Cardiac muscle cell (in vitro differentiated cells and primary cell): ENCODE results near the gene MRPL24. TPM values are rescaled to one million over a fixed set of nuclear protein-coding genes. Genes with fewer than 3 reads are reported as not detected.
A peak's percentile ranks its signal among the peaks of the same experiment; 100 is the strongest.

Experiments
- DNase-seq, 2 donors: peaks; one replicate each; pipeline versions ENCODE4 v3.0.0 to v3.0.0-alpha.2; 2010 to 2017; ENCODE audit warnings: low read depth in 1 of 2, low spot score in 1 of 2
- H3K27ac ChIP-seq: fragments of 200-600 bp; sonication (generic); 2 replicates; pipeline ENCODE4 v1.5.1; 2016
- H3K27me3 ChIP-seq: fragments of 200-600 bp; sonication (generic); 2 replicates; pipeline ENCODE4 v1.6.0; 2016; ENCODE audit warnings: control low read depth
- H3K36me3 ChIP-seq: fragments of 200-600 bp; sonication (generic); 2 replicates; pipeline ENCODE4 v1.5.1; 2016; ENCODE audit warnings: control low read depth
- H3K4me1 ChIP-seq: fragments of 200-600 bp; sonication (generic); 2 replicates; pipeline ENCODE4 v1.8.1; 2017; ENCODE audit warnings: low read depth, mild to moderate bottlenecking, mixed run types
- H3K4me3 ChIP-seq: fragments of 200-600 bp; sonication (generic); 2 replicates; pipeline ENCODE4 v1.5.1; 2016; ENCODE audit warnings: mild to moderate bottlenecking
- H3K9me3 ChIP-seq: fragments of 200-600 bp; sonication (generic); 2 replicates; pipeline ENCODE4 v1.5.1; 2017; ENCODE audit warnings: low read depth, mild to moderate bottlenecking, control low read depth
- polyA plus RNA-seq: library from polyadenylated mRNA; unstranded; fragments of >200 nt; fragmentation: Nextera tagmentation; extraction: Ambion mirVana; gene quantifications from 2 replicates; pipeline ENCODE4 v1.2.1, GENCODE V29; 2016
- total RNA-seq: library from RNA; depleted of rRNA; stranded (reverse); fragments of >200 nt; gene quantifications from 2 replicates; pipeline ENCODE4 v1.2.3, GENCODE V29; 2016
- TF ChIP-seq, protein P1 (sequence below): IDR thresholded peaks from 2 replicates; pipeline ENCODE4 v1.5.1; 2012; ENCODE audit warnings: low read depth, mild to moderate bottlenecking, low read length

Gene MRPL24
- total and polyA plus RNA-seq, 2 experiments from 2014 or later = 34.9 to 77.7 TPM

DNA sequence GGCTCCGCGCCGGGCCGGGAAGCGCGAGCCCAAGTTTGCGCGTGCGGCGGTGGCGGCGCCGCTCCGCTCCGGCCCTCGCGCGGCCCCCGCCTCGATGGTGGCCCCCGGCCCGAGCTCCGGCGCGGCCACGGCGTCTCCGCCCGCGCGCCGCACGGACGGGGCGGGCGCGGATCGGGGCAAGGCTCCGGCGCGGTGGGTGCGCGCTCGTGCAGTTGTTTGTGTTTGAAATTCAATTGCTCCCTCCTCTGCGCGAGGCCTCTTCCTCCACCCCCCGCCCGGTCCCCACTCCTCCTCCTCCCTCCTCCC is 10.5 kb upstream of the MRPL24 start, which contains the start of gene HDGF:
Gene HDGF (minus strand): TSS at position 225 of the 306 bp plus-strand sequence. CDS start 246 bp downstream, outside the sequence.
- peaks cover 35% of the 10 kb centered on the region for H3K4me1 ChIP-seq
- TF ChIP-seq, protein P1, sequence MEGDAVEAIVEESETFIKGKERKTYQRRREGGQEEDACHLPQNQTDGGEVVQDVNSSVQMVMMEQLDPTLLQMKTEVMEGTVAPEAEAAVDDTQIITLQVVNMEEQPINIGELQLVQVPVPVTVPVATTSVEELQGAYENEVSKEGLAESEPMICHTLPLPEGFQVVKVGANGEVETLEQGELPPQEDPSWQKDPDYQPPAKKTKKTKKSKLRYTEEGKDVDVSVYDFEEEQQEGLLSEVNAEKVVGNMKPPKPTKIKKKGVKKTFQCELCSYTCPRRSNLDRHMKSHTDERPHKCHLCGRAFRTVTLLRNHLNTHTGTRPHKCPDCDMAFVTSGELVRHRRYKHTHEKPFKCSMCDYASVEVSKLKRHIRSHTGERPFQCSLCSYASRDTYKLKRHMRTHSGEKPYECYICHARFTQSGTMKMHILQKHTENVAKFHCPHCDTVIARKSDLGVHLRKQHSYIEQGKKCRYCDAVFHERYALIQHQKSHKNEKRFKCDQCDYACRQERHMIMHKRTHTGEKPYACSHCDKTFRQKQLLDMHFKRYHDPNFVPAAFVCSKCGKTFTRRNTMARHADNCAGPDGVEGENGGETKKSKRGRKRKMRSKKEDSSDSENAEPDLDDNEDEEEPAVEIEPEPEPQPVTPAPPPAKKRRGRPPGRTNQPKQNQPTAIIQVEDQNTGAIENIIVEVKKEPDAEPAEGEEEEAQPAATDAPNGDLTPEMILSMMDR = no peak
- no peak for DNase-seq
- H3K27ac ChIP-seq = peak within 1 kb of the TSS; percentile 100
- no peaks in the 10 kb centered on the region for H3K9me3 ChIP-seq
- peak within 1 kb of the TSS; percentile 72 for H3K4me3 ChIP-seq
- H3K27me3 ChIP-seq = no peaks in the 10 kb centered on the region
- no peaks in the 10 kb centered on the region for H3K36me3 ChIP-seq

DNA sequence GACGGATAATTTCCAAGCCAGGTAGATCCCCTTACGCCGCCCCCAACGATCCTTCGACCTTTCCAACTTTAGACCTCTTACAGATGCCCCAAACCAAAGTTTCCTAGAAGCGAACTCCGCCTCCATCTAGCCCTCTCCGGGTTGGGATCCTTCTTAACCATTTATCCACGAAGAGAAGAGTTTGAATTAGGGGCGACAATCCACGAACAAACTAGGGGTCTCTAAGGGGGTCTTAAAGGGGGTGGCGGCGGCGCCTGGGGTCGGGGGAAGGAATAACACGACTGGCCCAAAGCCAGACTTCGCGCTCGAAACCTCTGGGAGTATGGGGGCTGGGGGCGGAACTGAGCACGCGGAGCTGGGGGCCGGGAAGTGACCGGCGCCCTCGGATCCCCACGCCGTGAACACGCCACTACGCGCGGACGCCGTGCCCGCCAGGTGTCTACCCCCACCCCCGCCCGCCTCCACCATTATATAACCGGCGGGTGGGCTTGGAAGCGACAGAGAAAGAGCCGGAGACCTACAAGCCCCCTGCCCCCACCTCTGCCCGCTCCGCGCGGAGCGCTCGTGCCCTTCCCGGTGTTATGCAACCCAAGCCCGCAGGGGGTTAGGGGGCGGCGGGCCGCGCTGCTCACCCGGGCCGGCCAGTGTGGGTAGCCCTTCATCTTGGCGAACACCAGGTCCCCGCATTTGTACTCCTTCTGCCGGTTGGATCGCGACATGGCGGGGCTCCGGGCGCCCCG is 10.0 kb upstream of the MRPL24 start:
- TF ChIP-seq, protein P1 = no peak
- H3K4me3 ChIP-seq = peak overlapping the region; percentile 72
- peaks cover 40% of the 10 kb centered on the region for H3K4me1 ChIP-seq
- H3K9me3 ChIP-seq = no peaks in the 10 kb centered on the region
- no peaks in the 10 kb centered on the region for H3K36me3 ChIP-seq
- peak overlapping the region; percentile 100 for H3K27ac ChIP-seq
- no peaks in the 10 kb centered on the region for H3K27me3 ChIP-seq
- peak; percentile 53 to 61 for DNase-seq

DNA sequence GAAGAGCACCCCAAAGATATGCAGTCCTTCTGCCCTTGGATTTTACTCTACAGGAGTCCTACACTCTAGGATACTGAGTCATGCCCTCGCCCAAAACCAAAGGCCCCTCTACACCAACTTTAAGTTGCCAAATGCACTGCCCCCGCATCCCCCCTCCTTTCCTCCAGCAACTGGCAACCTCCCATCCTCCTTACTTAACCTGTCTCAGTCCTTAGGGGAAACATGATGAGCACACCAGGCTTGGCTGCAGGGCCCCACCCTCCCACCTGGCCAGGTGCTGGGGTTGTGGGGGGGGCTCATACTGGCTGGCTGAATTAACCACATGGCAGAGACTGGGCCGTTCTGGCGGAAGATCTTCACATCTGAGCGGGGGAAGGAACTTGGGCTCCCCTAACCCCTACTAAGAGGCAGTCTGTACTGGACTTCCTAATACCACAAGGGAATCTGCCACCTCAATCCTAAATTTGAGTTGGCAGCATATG is 9.3 kb upstream of the MRPL24 start:
- no peaks in the 10 kb centered on the region for H3K27me3 ChIP-seq

DNA sequence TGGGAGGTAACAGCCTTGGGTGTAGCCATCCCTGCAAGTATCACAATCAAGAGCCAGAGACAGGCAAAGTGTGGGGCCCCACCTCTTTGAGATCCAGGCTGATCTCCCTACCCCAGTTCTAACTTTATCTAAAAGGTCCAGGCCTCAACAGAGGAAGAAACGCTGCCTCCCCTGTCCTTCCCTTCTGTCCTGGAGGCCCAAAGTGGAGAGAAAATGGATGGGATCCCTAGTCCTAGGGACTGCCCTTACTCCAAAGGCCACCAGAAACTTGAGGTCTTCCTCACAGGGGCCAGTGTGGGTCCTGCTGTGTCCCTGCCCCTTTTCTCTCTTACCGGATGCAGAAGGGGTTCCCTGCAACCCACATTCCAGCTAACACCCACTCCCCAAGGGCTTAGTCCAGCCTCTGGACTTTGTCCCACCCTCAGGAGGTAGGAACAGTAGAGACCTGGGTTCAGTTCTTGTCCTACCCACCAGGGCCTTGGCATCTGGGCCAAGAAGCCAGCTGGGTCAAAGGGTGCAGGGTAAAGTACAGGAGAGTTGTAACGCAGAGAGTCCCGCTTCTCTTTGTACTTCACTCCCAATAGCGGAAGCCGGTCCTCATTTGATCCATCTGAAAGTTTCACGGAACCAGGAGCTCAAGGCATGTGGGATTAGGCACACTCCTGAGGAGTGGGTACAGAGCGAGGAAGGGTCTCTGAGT is 8.7 kb upstream of the MRPL24 start:
- TF ChIP-seq, protein P1 = no peak
- H3K27me3 ChIP-seq = no peaks in the 10 kb centered on the region
- H3K4me3 ChIP-seq = peak overlapping the region; percentile 72
- H3K4me1 ChIP-seq = peaks cover 40% of the 10 kb centered on the region
- no peaks in the 10 kb centered on the region for H3K9me3 ChIP-seq
- DNase-seq = no peak
- peak overlapping the region; percentile 100 for H3K27ac ChIP-seq
- H3K36me3 ChIP-seq = no peaks in the 10 kb centered on the region

More for the DNA sequence above, 9.3 kb upstream of the MRPL24 start:
- TF ChIP-seq, protein P1 = no peak
- Histone ChIP-seq H3K9me3 (no peaks in the 10 kb centered on the region), H3K4me1 (peaks cover 40% of the 10 kb centered on the region), H3K36me3 (no peaks in the 10 kb centered on the region), H3K4me3 (peak overlapping the region; percentile 72), H3K27ac (peak overlapping the region; percentile 100)
- DNase-seq = no peak

DNA sequence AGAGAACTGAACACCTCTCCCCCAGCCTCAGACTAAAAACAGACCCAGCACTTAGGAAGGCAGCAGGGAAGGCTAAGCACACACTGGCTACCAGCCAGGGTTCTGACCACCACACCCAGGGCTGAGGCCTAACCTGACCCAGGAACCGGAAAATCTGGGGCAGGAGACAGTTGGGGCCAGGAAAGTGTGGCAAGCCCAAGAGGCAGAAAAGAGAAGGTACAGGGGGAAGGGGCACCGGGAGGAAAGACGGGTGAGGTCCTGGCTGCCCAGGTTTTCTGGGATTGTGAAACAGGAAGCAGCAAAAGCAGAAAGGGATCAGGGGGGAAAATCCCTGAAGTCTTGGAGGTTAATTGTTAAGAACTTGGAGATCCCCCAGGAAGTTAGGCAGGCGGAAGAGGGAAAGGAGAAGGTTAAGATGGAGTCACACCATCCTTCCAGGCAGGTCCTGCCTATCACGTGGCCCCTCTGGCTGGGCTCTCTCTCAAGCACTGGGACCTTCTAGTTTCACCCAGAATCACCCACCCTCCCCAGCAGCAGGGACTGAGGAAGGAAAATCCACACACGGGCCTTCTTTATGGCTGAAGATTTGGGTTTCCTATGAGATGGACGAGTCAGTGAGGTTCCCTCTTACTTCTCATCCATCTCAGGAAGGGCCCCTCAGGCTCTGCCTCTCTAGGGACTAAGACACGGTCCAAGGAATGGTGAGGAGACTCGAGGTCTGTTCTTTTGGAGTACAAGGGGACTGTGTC is 8.0 kb upstream of the MRPL24 start:
- no peaks in the 10 kb centered on the region for H3K36me3 ChIP-seq
- peak overlapping the region; percentile 100 for H3K27ac ChIP-seq
- no peaks in the 10 kb centered on the region for H3K27me3 ChIP-seq
- H3K9me3 ChIP-seq = no peaks in the 10 kb centered on the region
- DNase-seq = peak; percentile 57 to 71
- peaks cover 40% of the 10 kb centered on the region for H3K4me1 ChIP-seq
- H3K4me3 ChIP-seq = peak overlapping the region; percentile 72
- TF ChIP-seq, protein P1 = no peak
